ENCODE results near the gene ZNF281. TPM values are rescaled to one million over a fixed set of nuclear protein-coding genes. Genes with fewer than 3 reads are reported as not detected.

ZNF281 gene
- total RNA-seq, 1 donor from 2014 or later = 35.1 TPM

DNA sequence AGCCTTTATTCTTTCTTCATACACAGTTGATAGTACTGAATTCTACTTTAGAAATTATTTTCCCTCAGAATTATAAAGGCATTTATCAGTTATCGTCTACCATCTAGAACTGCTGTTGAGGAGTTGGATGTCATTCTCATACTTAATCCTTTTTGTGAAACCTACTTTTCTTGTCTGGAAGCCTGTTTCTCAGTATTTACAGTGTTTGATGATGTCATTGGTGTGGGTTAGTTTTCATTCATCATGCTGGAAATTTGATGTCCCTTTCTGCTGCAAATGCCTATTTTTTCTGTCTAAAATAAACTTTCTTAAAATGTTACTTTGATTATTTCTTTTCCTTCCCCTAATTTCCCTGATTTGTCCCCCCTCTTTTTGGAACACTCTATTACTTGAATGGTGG is 22.8 kb upstream of the ZNF281 start:
- no peak overlapping the region for H3K27ac Mint-ChIP-seq (ENCODE audit: unreplicated experiment)
- no peaks in the 10 kb centered on the region for H3K4me1 Mint-ChIP-seq (ENCODE audit: unreplicated experiment)
- no peak for DNase-seq (ENCODE audit: low spot score)
- H3K4me3 Mint-ChIP-seq (ENCODE audit: unreplicated experiment) = no peak overlapping the region
- H3K9me3 Mint-ChIP-seq (ENCODE audit: unreplicated experiment) = no peaks in the 10 kb centered on the region
- TF ChIP-seq, protein P1, sequence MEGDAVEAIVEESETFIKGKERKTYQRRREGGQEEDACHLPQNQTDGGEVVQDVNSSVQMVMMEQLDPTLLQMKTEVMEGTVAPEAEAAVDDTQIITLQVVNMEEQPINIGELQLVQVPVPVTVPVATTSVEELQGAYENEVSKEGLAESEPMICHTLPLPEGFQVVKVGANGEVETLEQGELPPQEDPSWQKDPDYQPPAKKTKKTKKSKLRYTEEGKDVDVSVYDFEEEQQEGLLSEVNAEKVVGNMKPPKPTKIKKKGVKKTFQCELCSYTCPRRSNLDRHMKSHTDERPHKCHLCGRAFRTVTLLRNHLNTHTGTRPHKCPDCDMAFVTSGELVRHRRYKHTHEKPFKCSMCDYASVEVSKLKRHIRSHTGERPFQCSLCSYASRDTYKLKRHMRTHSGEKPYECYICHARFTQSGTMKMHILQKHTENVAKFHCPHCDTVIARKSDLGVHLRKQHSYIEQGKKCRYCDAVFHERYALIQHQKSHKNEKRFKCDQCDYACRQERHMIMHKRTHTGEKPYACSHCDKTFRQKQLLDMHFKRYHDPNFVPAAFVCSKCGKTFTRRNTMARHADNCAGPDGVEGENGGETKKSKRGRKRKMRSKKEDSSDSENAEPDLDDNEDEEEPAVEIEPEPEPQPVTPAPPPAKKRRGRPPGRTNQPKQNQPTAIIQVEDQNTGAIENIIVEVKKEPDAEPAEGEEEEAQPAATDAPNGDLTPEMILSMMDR (IDR thresholded peaks at IDR 0.05; ENCODE audit: unreplicated experiment) = no peak
- peaks cover 1% of the 10 kb centered on the region for H3K27me3 Mint-ChIP-seq (ENCODE audit: unreplicated experiment)
- H3K36me3 Mint-ChIP-seq (ENCODE audit: low read depth, unreplicated experiment) = no peaks in the 10 kb centered on the region

DNA sequence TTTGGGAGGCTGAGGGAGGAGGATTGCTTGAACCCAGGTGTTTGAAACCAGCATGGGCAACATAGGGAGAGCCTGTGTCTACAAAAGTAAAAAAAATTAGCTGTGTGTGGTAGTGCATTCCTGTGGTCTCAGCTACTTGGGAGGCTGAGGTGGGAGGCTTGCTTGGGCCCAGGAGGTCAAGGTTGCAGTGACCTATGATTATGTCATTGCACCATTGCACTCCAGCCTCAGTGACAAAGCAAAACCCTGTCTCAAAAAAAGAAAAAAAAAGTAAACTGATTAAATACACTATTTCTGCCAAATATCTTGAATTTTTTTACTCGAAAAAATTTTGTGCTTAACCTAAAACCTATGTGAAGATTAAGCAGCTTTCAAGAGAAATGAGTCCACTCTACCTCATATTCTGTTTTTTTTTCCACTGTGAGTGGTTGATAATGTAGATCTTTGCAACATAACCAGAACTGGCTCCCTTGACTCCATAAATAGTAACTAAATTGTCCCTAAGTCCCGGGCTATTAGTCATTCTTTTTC is 19.4 kb upstream of the ZNF281 start:
- H3K4me3 Mint-ChIP-seq (ENCODE audit: unreplicated experiment) = no peak overlapping the region
- no peaks in the 10 kb centered on the region for H3K9me3 Mint-ChIP-seq (ENCODE audit: unreplicated experiment)
- TF ChIP-seq, protein P1 (IDR thresholded peaks at IDR 0.05; ENCODE audit: unreplicated experiment) = no peak
- H3K27me3 Mint-ChIP-seq (ENCODE audit: unreplicated experiment) = no peaks in the 10 kb centered on the region
- H3K27ac Mint-ChIP-seq (ENCODE audit: unreplicated experiment) = no peak overlapping the region
- H3K4me1 Mint-ChIP-seq (ENCODE audit: unreplicated experiment) = no peaks in the 10 kb centered on the region
- no peaks in the 10 kb centered on the region for H3K36me3 Mint-ChIP-seq (ENCODE audit: low read depth, unreplicated experiment)
- no peak for DNase-seq (ENCODE audit: low spot score)

- Mint-ChIP-seq H3K27me3 (ENCODE audit: unreplicated experiment) (no peaks in the 10 kb centered on the region), H3K36me3 (ENCODE audit: low read depth, unreplicated experiment) (no peaks in the 10 kb centered on the region), H3K4me3 (ENCODE audit: unreplicated experiment) (no peak overlapping the region), H3K27ac (ENCODE audit: unreplicated experiment) (no peak overlapping the region), H3K9me3 (ENCODE audit: unreplicated experiment) (no peaks in the 10 kb centered on the region), H3K4me1 (ENCODE audit: unreplicated experiment) (no peaks in the 10 kb centered on the region)
- TF ChIP-seq, protein P1 (IDR thresholded peaks at IDR 0.05; ENCODE audit: unreplicated experiment) = no peak
- DNase-seq (ENCODE audit: low spot score) = no peak
These were observed 18.8 kb upstream of the ZNF281 start for GRCh38 chr1:200428482-200429205.

DNA sequence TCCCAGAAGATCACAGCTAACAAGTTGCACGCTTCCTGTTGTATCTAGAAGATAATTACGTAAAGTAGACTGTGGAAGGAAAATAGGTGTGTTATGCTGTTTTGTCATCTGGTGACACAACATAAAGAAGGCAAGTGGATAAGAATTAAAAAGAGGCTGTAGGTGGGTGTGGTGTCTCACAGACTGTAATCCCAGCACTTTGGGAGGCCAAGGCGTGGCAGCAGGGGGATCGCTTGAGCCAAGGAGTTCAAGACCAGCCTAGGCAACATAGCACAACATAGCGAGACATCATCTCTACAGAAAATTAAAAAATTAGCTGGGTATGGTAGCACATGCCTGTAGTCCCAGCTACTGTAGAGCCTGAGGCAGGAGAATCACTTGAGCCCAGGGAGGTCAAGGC is 17.9 kb upstream of the ZNF281 start:
- Mint-ChIP-seq H3K27ac (ENCODE audit: unreplicated experiment) (no peak overlapping the region), H3K4me1 (ENCODE audit: unreplicated experiment) (no peaks in the 10 kb centered on the region), H3K36me3 (ENCODE audit: low read depth, unreplicated experiment) (no peaks in the 10 kb centered on the region), H3K27me3 (ENCODE audit: unreplicated experiment) (no peaks in the 10 kb centered on the region), H3K9me3 (ENCODE audit: unreplicated experiment) (no peaks in the 10 kb centered on the region), H3K4me3 (ENCODE audit: unreplicated experiment) (no peak overlapping the region)
- no peak for DNase-seq (ENCODE audit: low spot score)
- TF ChIP-seq, protein P1 (IDR thresholded peaks at IDR 0.05; ENCODE audit: unreplicated experiment) = no peak

DNA sequence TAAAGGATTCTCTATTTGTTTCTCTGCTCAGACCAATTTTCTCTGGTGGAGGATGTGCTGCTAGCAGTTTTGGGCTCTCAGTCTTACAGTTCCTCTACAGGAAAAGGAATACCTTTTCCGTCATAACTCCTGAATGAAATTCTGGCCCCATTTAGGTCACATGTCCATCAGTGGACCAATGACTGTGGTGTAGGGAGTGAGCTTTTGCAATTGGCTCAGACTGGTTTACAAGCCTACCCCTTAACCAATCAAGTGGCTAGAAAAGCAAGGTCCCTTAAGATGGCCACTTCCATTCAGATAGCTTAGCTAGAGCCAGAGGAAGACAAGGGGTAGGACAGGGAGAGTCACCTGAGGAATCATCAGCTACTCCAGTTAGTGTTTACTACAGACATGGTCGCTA is 16.4 kb upstream of the ZNF281 start:
- TF ChIP-seq, protein P1 (IDR thresholded peaks at IDR 0.05; ENCODE audit: unreplicated experiment) = no peak
- no peak for DNase-seq (ENCODE audit: low spot score)
- Mint-ChIP-seq H3K9me3 (ENCODE audit: unreplicated experiment) (no peaks in the 10 kb centered on the region), H3K4me3 (ENCODE audit: unreplicated experiment) (no peak overlapping the region), H3K27me3 (ENCODE audit: unreplicated experiment) (no peaks in the 10 kb centered on the region), H3K27ac (ENCODE audit: unreplicated experiment) (no peak overlapping the region), H3K4me1 (ENCODE audit: unreplicated experiment) (peaks cover 3% of the 10 kb centered on the region), H3K36me3 (ENCODE audit: low read depth, unreplicated experiment) (no peaks in the 10 kb centered on the region)

Data from endothelial cell (in vitro differentiated cells).